Pancreas (tissue), 10 donors: ENCODE results near the gene PDE4B. TPM values are rescaled to one million over a fixed set of nuclear protein-coding genes. Genes with fewer than 3 reads are reported as not detected.

Experiments
- ATAC-seq, 4 donors: fragments of 200-7000 bp; cut with Tn5 transposase; one replicate each; pipeline versions ENCODE4 v1.8.0 to v1.9.1; 2020; ENCODE audit warnings: mild to moderate bottlenecking in 4 of 4, moderate library complexity in 4 of 4
- DNase-seq, 6 donors: peaks; one replicate each; pipeline ENCODE4 v3.0.0-alpha.2; 2020
- FAIRE-seq: peaks from 2 replicates; lab custom pipeline; 2012; peaks lifted over from hg19 to GRCh38; lab: Jason Lieb, UNC
- H3K27ac ChIP-seq, 4 donors: fragments of 200-600 bp; sonication (generic); 1 replicate in 3 of 4; 2 replicates in 1 of 4; pipeline versions ENCODE4 v1.5.0 to v1.8.0; 2020
- H3K27me3 ChIP-seq, 4 donors: fragments of 200-600 bp; one replicate each; pipeline ENCODE4 v1.8.0; 2021
- H3K36me3 ChIP-seq, 3 donors: fragments of 200-600 bp; sonication (generic) in 1 of 3; one replicate each; pipeline versions ENCODE4 v1.5.0 to v1.8.0; 2020 to 2021
- H3K4me1 ChIP-seq, 3 donors: fragments of 200-600 bp; one replicate each; pipeline ENCODE4 v1.8.0; 2021
- H3K4me3 ChIP-seq, 4 donors: fragments of 200-600 bp; sonication (generic) in 2 of 4; one replicate each; pipeline versions ENCODE4 v1.5.0 to v1.8.0; 2020 to 2021
- H3K9me3 ChIP-seq, 4 donors: fragments of 200-600 bp; one replicate each; pipeline ENCODE4 v1.8.0; 2021
- WGBS, 2 donors: extraction: QIAGEN DNeasy Blood & Tissue Kit; methylation state at CpG; one replicate each; pipeline ENCODE4 v1.1.7; 2013; 5-methylcytosine and 5-hydroxymethylcytosine counted together
- intact Hi-C, 3 donors: fragments of 100-400 bp; cut with DNase I; formaldehyde crosslinking; loops; one replicate each; pipeline versions ENCODE4 v1.11.1 to v1.14.2; 2022
- polyA plus RNA-seq, 2 donors: library from polyadenylated mRNA; stranded (reverse); fragments of 200-250 nt; gene quantifications; one replicate each; pipeline ENCODE4 v1.2.3, GENCODE V29; 2013
- total RNA-seq, 6 donors: library from RNA; stranded (reverse); fragmentation: NEBNext Ultra II Directional in 4 of 6; extraction: Animal tissue kit (Norgen Biotek cat#: 25700) in 4 of 6; gene quantifications; one replicate each; pipeline versions ENCODE4 v1.2.1 to v1.2.4, GENCODE V29; 2021 to 2023
- TF ChIP-seq, protein P1 (sequence below), 4 donors: fragments of 200-600 bp; sonication (generic) in 3 of 4; IDR thresholded peaks; one replicate each; pipeline versions ENCODE4 v1.5.0 to v1.8.0; 2021; ENCODE audit warnings: antibody characterized with exemption in 4 of 4
- donor health status: healthy with polysubstance abuse.
- donor health status: DM: no; HTN: no; CAD: no; lungs with moderate emphysema.
- donor health status: DM: no; HTN: no; CAD: no.
- donor health status: control.
- donor health status: control.
- donor health status: Bipolar disorder and iron deficiency.
- donor health status: DM: yes; HTN: yes; CAD: no.
- donor health status: DM: no; HTN: no; CAD: no.
- donor health status: DM: no; HTN: no; CAD: no.
- donor health status: DM: yes; HTN: yes; CAD: no.

The PDE4B gene
- total and polyA plus RNA-seq, 8 donors, result 0.23 to 3.7 (median 0.92) TPM

DNA sequence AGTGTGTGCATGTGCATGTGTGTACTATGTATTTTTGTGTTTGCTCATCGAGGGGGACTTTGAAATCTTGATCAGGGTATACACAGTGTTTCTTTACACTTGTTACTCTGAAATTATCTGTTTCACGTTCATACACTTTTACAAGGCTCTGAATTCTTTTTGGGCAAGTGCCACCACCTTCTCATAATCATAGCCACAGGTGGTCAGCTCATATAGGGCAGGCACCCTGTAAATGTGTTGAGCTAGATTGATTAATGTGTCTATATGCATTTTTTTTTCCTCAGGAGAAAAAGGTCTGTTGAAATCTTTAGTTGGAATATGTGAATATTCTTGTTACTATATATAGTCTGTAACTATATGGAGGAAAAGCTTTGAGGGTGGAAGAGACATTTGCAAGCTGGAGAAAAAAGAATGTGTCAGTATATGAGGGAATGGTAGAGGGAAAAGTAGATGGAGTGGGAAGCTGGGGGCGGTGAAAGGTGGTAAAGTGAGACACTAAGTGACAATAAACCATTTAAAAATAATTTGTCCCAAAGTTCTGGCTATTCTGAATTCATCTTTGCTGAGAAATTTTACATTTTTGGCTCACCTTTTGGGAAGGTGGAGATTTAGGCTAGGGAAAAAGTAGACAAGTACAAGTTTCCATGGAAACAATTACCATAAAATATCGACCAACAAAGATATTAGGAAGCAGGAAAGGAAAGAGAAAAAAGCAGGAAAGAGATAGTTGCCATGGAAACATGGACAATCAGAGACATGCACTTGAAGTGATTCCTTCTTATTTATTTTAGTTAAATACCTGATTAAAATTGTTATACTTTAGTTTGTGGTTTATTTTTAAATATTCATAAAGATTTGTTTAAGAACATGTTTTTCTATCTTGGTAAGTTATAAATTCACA is 277.5 kb downstream of the PDE4B start:
- intact Hi-C loops, result loop anchor here in 1 of 3 donors (10.0 kb wide), 1 partner anchor 65 kb away; no protein-coding TSS in a partner anchor
- TF ChIP-seq, protein P1, sequence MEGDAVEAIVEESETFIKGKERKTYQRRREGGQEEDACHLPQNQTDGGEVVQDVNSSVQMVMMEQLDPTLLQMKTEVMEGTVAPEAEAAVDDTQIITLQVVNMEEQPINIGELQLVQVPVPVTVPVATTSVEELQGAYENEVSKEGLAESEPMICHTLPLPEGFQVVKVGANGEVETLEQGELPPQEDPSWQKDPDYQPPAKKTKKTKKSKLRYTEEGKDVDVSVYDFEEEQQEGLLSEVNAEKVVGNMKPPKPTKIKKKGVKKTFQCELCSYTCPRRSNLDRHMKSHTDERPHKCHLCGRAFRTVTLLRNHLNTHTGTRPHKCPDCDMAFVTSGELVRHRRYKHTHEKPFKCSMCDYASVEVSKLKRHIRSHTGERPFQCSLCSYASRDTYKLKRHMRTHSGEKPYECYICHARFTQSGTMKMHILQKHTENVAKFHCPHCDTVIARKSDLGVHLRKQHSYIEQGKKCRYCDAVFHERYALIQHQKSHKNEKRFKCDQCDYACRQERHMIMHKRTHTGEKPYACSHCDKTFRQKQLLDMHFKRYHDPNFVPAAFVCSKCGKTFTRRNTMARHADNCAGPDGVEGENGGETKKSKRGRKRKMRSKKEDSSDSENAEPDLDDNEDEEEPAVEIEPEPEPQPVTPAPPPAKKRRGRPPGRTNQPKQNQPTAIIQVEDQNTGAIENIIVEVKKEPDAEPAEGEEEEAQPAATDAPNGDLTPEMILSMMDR (IDR thresholded peaks at IDR 0.05), result no peak
- no peak overlapping the region for H3K27ac ChIP-seq
- FAIRE-seq (no peak), ATAC-seq (no peak), DNase-seq (no peak)
- no peak overlapping the region for H3K4me3 ChIP-seq
- no peaks in the 10 kb centered on the region for H3K27me3 ChIP-seq
- WGBS, 2 donors, result 38 to 46% methylated on average over 4 of the region's 4 CpGs
- H3K36me3 ChIP-seq, result no peaks in the 10 kb centered on the region
- H3K9me3 ChIP-seq, result no peaks in the 10 kb centered on the region
- H3K4me1 ChIP-seq, result no peaks in the 10 kb centered on the region

DNA sequence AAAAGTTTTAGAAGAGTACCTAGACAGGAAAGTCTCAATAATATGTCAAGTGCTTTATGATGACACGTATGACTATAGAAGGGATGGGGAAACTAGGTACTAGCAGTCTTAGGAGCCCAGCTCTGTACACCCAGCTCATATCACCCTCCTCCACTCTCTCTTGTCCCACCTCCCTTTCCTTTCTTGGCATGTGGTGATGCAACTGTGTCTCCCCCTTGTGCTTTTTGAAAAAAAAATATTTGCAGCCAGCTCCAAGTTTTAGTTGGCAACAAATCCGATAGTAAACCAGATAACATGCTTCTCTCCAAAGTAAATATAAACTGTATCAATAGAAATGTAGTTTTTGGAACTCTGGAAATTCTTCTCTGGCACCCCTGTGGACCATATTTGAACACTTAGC is 280.7 kb downstream of the PDE4B start:
- WGBS, 2 donors, result 39 to 50% methylated on average over 2 of the region's 2 CpGs
- no peaks in the 10 kb centered on the region for H3K36me3 ChIP-seq
- TF ChIP-seq, protein P1 (IDR thresholded peaks at IDR 0.05), result no peak
- ATAC-seq, result no peak
- intact Hi-C loops, result no loop called here
- no peak overlapping the region for H3K4me3 ChIP-seq
- no peak for DNase-seq
- H3K27me3 ChIP-seq, result no peaks in the 10 kb centered on the region
- no peak for FAIRE-seq
- no peak overlapping the region for H3K27ac ChIP-seq
- H3K4me1 ChIP-seq, result no peaks in the 10 kb centered on the region
- H3K9me3 ChIP-seq, result no peaks in the 10 kb centered on the region

DNA sequence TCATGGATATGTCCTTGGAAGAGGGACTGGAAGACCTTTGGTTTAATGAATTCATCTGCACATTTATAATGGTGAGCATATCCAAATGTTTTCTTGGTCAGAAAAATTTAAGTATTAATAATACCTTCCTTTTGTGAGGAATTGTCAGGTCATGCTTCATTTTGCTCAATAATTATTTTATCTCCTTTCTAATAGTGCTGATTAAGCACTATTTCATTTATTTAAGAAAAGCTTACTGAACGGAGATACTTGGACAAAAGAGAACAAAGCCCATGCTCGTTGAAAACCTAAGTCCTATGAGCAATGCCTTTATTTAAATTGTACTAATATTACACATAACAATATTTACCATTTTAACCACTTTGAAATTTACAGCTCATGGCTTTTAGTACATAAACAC is 281.5 kb downstream of the PDE4B start:
- H3K4me1 ChIP-seq, result no peaks in the 10 kb centered on the region
- TF ChIP-seq, protein P1 (IDR thresholded peaks at IDR 0.05), result no peak
- ATAC-seq (no peak), FAIRE-seq (no peak), DNase-seq (no peak)
- no peaks in the 10 kb centered on the region for H3K27me3 ChIP-seq
- H3K9me3 ChIP-seq, result no peaks in the 10 kb centered on the region
- no peak overlapping the region for H3K4me3 ChIP-seq
- H3K36me3 ChIP-seq, result no peaks in the 10 kb centered on the region
- intact Hi-C loops, result no loop called here
- 66 to 68% methylated on average over 2 of the region's 2 CpGs for WGBS, 2 donors
- no peak overlapping the region for H3K27ac ChIP-seq

DNA sequence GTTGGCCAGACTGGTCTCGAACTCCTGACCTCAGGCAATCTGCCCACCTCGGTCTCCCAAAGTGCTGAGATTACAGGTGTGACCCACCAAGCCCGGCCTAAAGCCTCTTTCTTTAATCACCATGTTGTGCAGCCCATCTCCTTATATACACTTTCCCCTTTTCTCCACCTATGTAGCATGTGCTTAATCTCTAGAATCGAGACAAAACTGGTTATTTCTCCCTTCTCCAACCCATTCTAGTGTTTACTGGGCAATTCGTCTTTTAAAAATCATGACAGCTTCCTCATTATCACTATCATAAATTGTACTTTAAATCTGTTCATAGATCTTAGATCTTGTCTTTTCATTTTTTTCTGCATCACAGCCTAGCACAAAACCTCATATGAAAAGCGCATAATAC is 285.7 kb downstream of the PDE4B start:
- FAIRE-seq (no peak), DNase-seq (no peak), ATAC-seq (no peak)
- H3K9me3 ChIP-seq, result no peaks in the 10 kb centered on the region
- H3K4me1 ChIP-seq, result no peaks in the 10 kb centered on the region
- intact Hi-C loops, result no loop called here
- H3K4me3 ChIP-seq, result no peak overlapping the region
- no peaks in the 10 kb centered on the region for H3K36me3 ChIP-seq
- H3K27ac ChIP-seq, result no peak overlapping the region
- 58 to 68% methylated on average over 6 of the region's 6 CpGs for WGBS, 2 donors
- TF ChIP-seq, protein P1 (IDR thresholded peaks at IDR 0.05), result no peak
- no peaks in the 10 kb centered on the region for H3K27me3 ChIP-seq

DNA sequence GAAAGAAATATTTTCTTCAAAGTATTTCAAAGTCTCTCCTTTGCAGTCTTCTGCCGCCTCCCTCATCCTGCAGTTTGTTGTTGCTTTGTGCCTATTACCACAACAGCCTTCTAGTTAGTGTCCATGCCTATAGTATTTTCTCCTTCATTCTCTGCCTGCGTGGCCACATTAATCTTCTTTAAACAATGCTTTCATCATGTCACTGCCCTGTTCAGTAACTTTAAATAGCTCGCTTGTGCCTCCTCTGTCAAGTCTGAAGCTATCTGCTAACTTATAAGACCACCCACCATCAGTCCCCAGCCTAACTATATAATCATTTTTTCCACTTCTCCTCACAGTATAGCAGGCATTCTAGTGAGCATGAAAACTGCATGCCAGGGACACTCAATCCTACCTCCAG is 290.3 kb downstream of the PDE4B start:
- Histone ChIP-seq H3K36me3 (no peaks in the 10 kb centered on the region), H3K4me1 (no peaks in the 10 kb centered on the region), H3K4me3 (no peak overlapping the region), H3K9me3 (no peaks in the 10 kb centered on the region), H3K27me3 (no peaks in the 10 kb centered on the region), H3K27ac (no peak overlapping the region)
- no peak for ATAC-seq
- FAIRE-seq, result no peak
- TF ChIP-seq, protein P1 (IDR thresholded peaks at IDR 0.05), result no peak
- DNase-seq, result no peak
- 50 to 63% methylated on average over 3 of the region's 3 CpGs for WGBS, 2 donors
- intact Hi-C loops, result no loop called here
